ENCODE measurements around the gene CLN6.
"Not testable (repeated sequence)": the region's sequence is repeated elsewhere in the genome, so short reads cannot be mapped to it uniquely, and the experiment has no call there.

The CLN6 gene

DNA sequence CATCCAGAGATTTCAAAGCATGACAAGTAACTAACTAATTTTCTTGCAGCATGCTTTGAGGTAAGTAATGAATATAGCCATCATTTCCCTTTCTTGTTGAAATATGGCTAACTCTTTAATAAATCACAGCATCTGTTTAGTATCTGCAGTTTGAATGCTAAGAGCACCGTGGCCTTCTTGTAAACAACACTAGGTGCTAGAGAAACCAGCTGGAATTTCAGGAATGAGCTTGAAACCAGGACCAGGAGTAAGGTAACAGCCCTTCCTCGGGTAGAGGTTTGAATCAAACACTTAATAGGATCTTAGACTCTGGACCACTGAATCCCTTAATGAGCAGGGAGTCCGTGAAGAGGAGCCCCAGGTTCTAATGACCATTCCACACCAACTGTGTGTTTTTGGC lies 38.0 kb downstream of the CLN6 start:
- DNase-seq (ENCODE audit: low read depth in 2 of 2) = no peak

DNA sequence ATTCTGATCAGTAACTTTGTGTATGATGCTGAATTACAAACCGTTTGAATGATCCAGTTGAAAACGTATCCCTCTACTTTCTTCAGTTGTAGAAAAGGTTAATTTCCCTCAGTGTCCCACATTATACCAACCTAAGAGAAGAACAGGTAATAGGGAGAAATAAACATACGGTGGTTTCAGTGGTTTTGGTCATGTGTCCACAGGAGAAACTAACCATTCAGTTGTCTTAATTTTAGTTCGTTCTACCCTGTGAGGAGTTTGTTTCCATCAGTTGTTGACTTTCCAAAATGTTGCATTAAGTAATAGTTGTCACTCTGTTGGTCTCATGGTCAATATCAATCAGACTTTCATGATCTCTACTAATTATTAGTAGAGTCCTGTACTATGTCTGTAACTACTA lies 39.5 kb downstream of the CLN6 start:
- no peak for DNase-seq (ENCODE audit: low read depth in 2 of 2)

DNA sequence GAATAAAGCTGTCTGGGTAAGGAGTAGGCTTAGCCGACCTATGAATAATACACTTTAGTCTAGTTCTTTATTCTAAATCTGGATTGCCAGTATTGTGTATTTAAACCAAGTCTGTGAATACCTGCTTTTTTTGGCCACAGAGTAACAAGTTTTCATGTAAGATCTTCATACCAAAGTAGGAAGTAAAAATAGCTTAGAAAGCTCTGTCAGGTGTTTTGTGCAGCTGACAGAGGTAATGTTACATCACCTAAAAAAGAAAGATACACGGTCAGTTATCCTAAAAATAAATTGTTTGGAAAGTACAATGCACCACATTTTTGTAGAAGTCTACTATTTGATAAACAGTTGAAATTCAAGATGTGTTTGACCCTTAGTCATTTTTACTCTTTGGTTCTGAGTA lies 40.9 kb downstream of the CLN6 start:
- no peak for DNase-seq (ENCODE audit: low read depth in 2 of 2)

DNA sequence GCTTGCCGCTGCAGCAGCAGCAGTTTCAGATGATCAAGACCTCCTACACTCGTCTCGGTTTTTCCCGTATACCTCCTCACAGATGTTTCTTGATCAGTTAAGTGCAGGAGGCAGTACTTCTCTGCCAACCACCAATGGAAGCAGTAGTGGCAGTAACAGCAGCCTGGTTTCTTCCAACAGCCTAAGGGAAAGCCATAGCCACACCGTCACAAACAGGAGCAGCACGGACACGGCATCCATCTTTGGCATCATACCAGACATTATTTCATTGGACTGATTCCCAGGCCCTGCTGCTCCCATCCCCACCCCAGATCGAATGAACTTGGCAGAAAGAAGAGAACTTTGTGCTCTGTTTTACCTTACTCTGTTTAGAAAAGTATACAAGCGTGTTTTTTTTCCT lies 42.0 kb downstream of the CLN6 start:
- no peak for DNase-seq (ENCODE audit: low read depth in 2 of 2)

DNA sequence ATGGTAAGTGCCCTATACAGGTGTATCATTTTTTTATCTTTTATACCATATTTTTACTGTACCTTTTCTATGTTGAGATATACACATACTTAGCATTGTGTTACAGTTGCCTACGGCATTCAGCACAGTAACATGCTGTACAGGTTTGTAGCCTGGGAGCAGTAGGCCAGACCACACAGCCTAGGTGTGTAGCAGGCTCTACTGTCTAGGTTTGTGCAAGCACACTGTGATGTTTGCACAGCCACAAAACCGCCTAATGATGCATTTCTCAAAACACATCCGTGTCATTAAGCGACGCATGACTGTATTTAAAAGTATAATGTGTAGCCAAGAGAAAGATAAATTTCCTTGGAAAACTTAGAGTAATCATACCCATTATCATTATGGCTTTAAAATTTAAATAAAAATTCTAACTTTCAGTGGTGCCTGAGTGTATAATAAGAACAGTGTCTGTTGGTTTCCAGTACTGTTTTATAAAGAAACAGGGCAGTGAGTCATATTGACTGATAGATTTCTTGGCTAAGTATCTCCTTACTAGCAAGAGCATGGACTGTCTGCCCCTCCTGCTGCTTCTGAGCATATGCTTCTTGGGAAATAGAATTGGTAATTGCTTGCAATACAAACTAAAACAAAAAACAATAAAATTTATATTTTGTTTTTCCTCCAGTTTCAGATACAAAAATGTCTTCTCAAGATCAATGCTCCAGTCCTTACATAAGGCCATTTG lies 42.7 kb downstream of the CLN6 start:
- DNase-seq (ENCODE audit: low read depth in 2 of 2) = no peak

DNA sequence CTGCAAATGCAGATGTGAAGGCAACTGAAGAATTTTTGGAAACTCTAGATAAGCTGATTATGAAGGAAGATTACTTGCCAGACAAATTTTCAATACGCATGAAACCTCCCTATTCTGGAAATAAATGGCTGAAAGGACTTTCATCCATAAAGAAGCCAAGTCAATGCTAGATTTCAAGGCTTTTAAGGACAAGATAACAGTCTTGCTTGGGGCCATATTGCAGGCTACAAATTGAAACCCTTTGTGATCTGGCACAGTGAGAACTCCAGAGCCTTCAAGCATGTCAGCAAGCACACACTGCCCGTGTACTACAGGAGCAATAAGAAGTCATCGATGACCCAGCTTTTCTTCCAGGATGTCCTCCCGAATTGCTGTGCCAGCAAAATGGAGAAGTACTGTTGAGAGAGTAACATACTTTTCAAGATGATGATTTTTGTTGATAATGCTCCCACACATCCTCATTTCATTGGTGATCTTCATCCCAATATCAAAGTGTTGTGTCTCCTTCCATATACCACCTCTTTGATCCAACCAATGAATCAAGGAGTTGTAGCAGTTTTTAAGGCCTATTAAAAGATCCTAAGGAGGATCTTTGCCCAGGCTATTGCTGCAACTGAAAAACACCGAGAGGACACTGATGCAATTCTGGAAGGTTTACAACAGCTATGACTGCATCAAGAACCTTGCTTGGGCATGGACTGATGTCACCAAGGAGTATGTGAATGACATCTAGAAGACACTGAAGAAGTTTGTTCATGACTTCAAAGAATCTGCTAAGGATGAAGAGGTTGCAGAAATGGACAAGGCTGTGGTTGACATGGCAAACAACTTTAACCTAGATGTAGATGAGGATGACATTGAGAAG lies 44.7 kb downstream of the CLN6 start:
- DNase-seq (ENCODE audit: low read depth in 2 of 2) = no peak

DNA sequence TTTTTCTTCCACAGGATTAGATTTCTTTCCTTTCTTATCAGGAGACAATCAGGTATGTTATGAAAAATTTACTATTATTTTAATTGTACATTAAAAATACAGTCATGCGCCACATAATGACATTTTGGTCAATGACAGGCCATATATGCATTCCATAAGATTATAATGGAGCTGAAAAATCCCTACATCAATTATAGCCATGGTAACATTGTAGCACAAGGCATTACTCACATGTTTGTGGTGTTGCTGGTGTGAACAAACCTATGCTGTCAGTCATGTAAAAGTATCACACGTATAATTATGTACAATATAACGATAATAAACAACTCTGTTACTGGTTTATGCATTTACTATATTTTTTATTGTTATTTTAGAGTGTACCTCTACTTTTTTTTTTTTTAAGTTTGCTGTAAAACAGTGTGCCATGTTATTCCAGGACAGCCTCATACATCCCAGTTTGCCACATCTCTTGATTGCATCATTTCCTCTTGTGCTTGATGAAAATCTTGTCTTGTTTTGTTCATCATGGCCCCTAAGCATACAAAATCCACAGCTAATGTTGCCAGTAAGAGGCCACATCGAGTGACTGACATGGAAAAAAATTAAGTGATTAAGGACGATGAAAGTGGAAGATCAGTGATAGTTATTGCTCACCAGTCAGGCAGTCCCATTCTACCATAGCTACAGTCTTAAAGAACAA lies 45.8 kb downstream of the CLN6 start:
- no peak for DNase-seq (ENCODE audit: low read depth in 2 of 2)

DNA sequence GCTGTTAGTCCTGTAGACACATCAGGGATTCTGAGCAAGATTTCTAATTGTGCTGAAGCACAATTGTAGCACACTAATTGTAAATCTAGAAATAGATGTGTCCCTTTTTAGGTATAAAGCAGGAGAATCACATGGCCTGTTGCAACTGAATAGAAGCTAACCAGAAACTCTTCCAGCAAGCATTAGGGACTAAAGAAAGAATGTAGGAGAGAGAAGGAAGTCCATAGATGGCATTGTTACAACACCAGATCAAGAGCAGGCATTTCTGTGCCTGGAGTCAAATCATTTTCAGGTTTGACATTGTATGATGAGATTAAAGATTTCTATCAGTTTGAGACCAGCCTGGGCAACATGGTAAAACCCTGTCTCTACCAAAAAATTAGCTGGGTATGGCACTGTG lies 51.8 kb downstream of the CLN6 start:
- no peak for DNase-seq (ENCODE audit: low read depth in 2 of 2)

DNA sequence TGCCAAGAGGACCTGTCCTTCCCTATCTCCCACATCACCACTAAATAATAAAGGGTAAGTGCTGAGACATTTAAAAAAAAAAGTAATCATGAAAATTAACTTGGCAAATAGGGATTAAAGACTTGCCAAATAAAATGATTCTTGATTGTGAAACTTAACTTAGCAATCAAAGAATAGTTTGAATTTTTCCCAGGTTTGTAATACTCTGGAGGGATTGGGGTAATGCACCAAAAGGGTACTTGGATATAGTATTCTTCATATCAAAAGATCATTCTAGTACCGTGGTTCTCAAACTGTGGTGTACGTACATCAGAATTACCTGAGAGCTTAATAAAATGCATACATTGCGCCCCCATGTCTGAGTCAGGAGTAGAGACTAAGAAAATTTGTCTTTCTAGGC lies 52.9 kb downstream of the CLN6 start:
- DNase-seq (ENCODE audit: low read depth in 2 of 2) = no peak

DNA sequence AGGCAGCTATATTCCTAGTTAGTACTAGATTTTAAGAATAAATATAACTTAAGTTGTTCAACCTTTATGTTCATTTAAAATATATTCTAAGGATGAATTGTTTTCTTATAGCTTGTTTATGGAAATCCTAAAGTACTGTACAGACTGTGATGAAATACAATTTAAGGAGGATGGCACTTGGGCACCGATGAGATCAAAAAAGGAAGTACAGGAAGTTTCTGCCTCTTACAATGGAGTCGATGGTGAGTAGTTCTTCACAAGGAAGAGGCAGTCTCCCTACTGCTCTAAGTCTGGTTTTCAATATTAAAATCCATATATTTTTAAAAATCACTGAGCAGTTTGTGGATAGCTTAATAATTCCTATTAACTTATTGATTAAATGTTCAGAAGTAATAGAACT lies 54.0 kb downstream of the CLN6 start:
- DNase-seq (ENCODE audit: low read depth in 2 of 2) = no peak

DNA sequence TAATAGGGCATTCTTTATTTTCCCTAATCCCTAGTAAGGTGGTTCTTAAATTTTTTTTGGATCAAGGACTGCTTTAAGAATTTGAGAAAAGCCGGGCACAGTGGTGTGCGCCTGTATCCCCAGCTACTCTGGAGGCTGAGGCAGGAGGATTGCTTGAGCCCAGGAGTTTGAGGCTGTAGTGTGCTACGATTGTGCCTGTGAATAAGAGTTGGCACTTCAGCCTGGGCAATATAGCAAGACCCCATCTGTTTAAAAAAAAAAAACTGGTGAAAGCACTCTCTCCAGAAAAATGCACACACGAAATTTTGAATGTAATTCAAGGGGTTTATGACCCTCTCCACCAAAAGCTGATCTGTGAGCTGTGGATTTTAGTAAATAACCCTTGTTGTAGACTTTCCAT lies 56.4 kb downstream of the CLN6 start:
- no peak for DNase-seq (ENCODE audit: low read depth in 2 of 2)

DNA sequence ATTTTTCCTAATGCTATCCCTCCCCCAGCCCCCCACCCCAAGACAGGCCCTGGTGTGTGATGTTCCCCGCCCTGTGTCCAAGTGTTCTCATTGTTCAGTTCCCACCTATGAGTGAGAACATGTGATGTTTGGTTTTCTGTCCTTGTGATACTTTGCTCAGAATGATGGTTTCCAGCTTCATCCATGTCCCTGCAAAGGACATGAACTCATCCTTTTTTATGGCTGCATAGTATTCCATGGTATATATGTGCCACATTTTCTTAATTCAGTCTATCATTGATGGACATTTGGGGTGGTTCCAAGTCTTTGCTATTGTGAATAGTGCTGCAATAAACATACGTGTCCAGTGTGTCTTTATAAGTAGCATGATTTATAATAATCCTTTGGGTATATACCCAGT lies 57.5 kb downstream of the CLN6 start:
- DNase-seq (ENCODE audit: low read depth in 2 of 2) = not testable (repeated sequence)

DNA sequence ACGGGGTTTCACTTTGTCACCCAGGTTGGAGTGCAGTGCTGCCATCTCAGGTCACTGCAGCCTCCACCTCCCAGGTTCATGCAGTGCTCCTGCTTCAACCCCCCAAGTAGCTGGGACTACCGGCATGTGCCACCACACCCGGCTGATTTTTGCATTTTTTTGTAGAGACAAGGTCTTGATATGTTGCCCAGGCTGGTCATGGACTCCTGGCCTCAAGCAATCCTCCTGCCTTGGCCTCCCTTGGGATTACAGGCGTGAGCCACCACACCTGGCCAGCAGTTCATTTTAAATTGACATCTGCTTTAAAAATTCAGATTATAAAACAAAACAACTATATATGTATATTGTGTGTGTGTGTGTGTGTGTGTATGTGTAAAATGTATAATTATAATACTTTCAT lies 62.7 kb downstream of the CLN6 start:
- DNase-seq (ENCODE audit: low read depth in 2 of 2) = no peak

DNA sequence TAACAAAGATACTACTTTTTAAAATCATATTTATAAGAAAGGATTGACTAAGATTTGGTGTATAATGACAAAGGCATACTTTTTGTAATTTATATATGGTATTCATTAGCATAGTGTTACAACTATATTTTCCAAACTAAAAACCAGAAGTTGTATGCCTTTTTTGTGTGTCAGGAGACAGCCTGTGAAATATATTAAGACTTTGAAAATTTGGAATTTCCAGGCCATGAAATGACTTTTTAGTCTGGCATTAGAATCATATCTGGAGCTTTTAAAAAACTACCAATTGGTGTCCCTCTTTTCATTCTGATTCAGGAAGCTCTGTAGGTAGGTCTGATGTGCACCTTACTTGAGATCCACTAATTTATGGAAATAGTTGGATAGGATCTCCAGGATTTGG lies 66.3 kb downstream of the CLN6 start:
- no peak for DNase-seq (ENCODE audit: low read depth in 2 of 2)

DNA sequence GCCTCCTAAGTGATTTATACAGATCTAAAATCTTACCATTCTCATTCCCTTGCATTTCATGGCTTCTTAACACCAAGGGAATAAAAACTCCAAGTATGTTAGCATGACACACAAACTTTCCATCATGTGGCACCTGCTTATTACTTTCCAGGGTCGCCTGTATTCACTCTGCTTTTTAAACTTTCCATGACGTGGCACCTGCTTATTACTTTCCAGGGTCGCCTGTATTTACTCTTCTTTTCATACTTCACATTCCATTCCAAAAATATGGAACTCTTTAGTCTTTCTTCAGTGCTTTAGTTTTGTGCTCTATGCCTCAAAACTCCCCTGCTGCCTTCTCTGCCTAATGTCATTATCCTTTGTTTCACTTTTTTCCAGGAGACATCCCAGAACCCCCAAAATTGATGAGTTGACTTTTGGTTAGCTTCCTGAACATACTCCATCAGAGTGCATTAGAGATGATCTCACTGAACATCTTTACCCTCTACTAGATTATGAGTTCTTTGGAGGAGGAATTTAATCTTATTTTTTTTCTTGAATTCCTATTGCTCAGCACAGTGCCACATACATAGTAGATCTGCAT lies 71.4 kb downstream of the CLN6 start:
- DNase-seq (ENCODE audit: low read depth in 2 of 2) = no peak

DNA sequence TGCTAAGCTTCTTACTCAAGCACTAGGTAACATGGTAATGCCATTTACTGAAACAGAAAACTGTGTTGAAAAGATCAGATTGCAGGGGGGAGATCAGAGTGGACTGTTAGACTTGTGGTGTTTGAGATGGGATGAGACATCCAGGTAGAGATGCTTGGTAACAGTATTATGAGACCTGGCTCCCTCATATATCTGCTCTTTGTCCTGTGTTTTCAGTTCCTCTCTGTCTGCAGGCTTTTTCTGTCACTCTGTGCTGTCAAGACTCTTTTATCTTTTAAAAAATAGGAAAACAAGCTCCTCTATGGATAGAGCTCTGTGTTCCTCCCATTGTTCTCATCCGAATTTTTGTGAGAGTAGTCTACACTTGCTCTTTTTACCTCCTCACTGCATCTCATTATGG lies 72.5 kb downstream of the CLN6 start:
- DNase-seq (ENCODE audit: low read depth in 2 of 2) = no peak
